ENCODE data around the gene SMAD7.
A peak's percentile ranks its signal among the peaks of the same experiment; 100 is the strongest.

Gene SMAD7

GRCh38 chr18:48950536-48951447 is at the start of gene SMAD7:
Gene SMAD7 (minus strand): TSS chr18:48950965. CDS start chr18:48950424, 541 bp downstream.
- no peak for TF ChIP-seq CTCF (conservative IDR thresholded peaks at IDR 0.05; ENCODE audit: low read depth, low read length)
- peak; percentile 52 for DNase-seq (ENCODE audit: low read depth)
- H3K4me3 ChIP-seq (ENCODE audit: low read depth, low read length): peak within 1 kb of the TSS; percentile 82

- DNase-seq (ENCODE audit: low read depth): no peak
- TF ChIP-seq CTCF (conservative IDR thresholded peaks at IDR 0.05; ENCODE audit: low read depth, low read length): no peak
- no peak overlapping the region for H3K4me3 ChIP-seq (ENCODE audit: low read depth, low read length)
Measured at GRCh38 chr18:48999569-48999968, 48.8 kb upstream of the SMAD7 start.

- peak; percentile 96 for DNase-seq (ENCODE audit: low read depth)
- H3K4me3 ChIP-seq (ENCODE audit: low read depth, low read length): no peak overlapping the region
- TF ChIP-seq CTCF (conservative IDR thresholded peaks at IDR 0.05; ENCODE audit: low read depth, low read length): no peak
Measured at GRCh38 chr18:48997985-48998831, 47.4 kb upstream of the SMAD7 start.

- H3K4me3 ChIP-seq (ENCODE audit: low read depth, low read length): no peak overlapping the region
- TF ChIP-seq CTCF (conservative IDR thresholded peaks at IDR 0.05; ENCODE audit: low read depth, low read length): no peak
- DNase-seq (ENCODE audit: low read depth): no peak
Measured at GRCh38 chr18:48997681-48997984, 46.9 kb upstream of the SMAD7 start.

GRCh38 chr18:48996901-48997463 is 46.2 kb upstream of the SMAD7 start:
- H3K4me3 ChIP-seq (ENCODE audit: low read depth, low read length): no peak overlapping the region
- peak; percentile 93 for DNase-seq (ENCODE audit: low read depth)
- TF ChIP-seq CTCF (conservative IDR thresholded peaks at IDR 0.05; ENCODE audit: low read depth, low read length): no peak

- DNase-seq (ENCODE audit: low read depth): no peak
- no peak for TF ChIP-seq CTCF (conservative IDR thresholded peaks at IDR 0.05; ENCODE audit: low read depth, low read length)
- no peak overlapping the region for H3K4me3 ChIP-seq (ENCODE audit: low read depth, low read length)
Measured at GRCh38 chr18:48996041-48996440, 45.3 kb upstream of the SMAD7 start.
